SK-N-SH (cell line): ENCODE data around the gene SYNDIG1L. TPM values are rescaled to one million over a fixed set of nuclear protein-coding genes. Genes with fewer than 3 reads are reported as not detected.

Experiments
- CTCF ChIA-PET: fragments of 300-600, 350-600 bp; formaldehyde crosslinking; extraction: SDS; loops from one replicate; lab custom pipeline; 2021; lab: Yijun Ruan, JAX
- POLR2A ChIA-PET: fragments of 350-600 bp; sonication (Branson Sonifier 250); formaldehyde crosslinking; extraction: SDS; loops from one replicate; lab custom pipeline; 2020; ENCODE audit warnings: antibody characterized with exemption, inconsistent platforms; lab: Yijun Ruan, JAX
- DNase-seq: peaks from one replicate; pipeline ENCODE4 v3.0.0; 2012
- H2AFZ ChIP-seq: fragments of 200-600 bp; sonication (generic); 2 replicates; pipeline ENCODE4 v1.8.1; 2016; ENCODE audit warnings: antibody characterized with exemption, mild to moderate bottlenecking, low read depth
- H3F3A ChIP-seq: fragments of 200-600 bp; sonication (generic); replicated peaks from 2 replicates; pipeline ENCODE3; 2016; ENCODE audit warnings: antibody characterized with exemption, mild to moderate bottlenecking; ENCODE audit not compliant: insufficient read depth
- H3K27ac ChIP-seq, 2 experiments: fragments of 200-500 bp in 1 of 2; fragments of 200-600 bp in 1 of 2; sonication (Bioruptor generic) in 1 of 2; sonication (generic), shearing (Covaris generic) in 1 of 2; 2 replicates each; pipeline versions ENCODE4 v1.5.1 to v1.6.1; 2014 to 2016; ENCODE audit warnings: low read depth in 2 of 2, inconsistent platforms in 1 of 2, low read length in 1 of 2, mild to moderate bottlenecking in 1 of 2, mixed read lengths in 1 of 2
- H3K27me3 ChIP-seq: fragments of 200-600 bp; sonication (generic), shearing (Covaris generic); 2 replicates; pipeline ENCODE4 v1.6.1; 2016; ENCODE audit warnings: mixed run types; ENCODE audit not compliant: insufficient read depth
- H3K36me3 ChIP-seq, 2 experiments: fragments of 200-500 bp in 1 of 2; fragments of 200-600 bp in 1 of 2; sonication (Bioruptor generic) in 1 of 2; sonication (generic) in 1 of 2; replicated peaks in 1 of 2; 2 replicates each; pipeline versions ENCODE3 to v1.5.1; 2014 to 2016; ENCODE audit warnings: low read length in 1 of 2, mild to moderate bottlenecking in 1 of 2; ENCODE audit not compliant: insufficient read depth in 2 of 2, control insufficient read depth in 1 of 2
- H3K4me1 ChIP-seq, 2 experiments: fragments of 200-500 bp in 1 of 2; fragments of 200-600 bp in 1 of 2; sonication (Bioruptor generic) in 1 of 2; sonication (generic), shearing (Covaris generic) in 1 of 2; 2 replicates each; pipeline versions ENCODE4 v1.5.1 to v1.6.1; 2014 to 2016; ENCODE audit warnings: low read depth in 1 of 2, low read length in 1 of 2, mixed run types in 1 of 2; ENCODE audit not compliant: insufficient read depth in 2 of 2, control insufficient read depth in 1 of 2
- H3K4me2 ChIP-seq: fragments of 200-600 bp; sonication (generic), shearing (Covaris generic); 2 replicates; pipeline ENCODE4 v1.6.1; 2017; ENCODE audit warnings: mixed run types
- H3K4me3 ChIP-seq, 2 experiments: fragments of 200-500 bp in 1 of 2; fragments of 200-600 bp in 1 of 2; sonication (Bioruptor generic) in 1 of 2; sonication (generic), shearing (Covaris generic) in 1 of 2; 2 replicates each; pipeline versions ENCODE4 v1.5.1 to v1.8.1; 2014 to 2016; ENCODE audit warnings: low read depth in 2 of 2, inconsistent platforms in 1 of 2, low read length in 1 of 2, mild to moderate bottlenecking in 1 of 2, mixed read lengths in 1 of 2, moderate library complexity in 1 of 2
- H3K79me2 ChIP-seq: fragments of 200-600 bp; sonication (generic); 2 replicates; pipeline ENCODE4 v1.8.1; 2017; ENCODE audit warnings: mild to moderate bottlenecking; ENCODE audit not compliant: insufficient read depth
- H3K9ac ChIP-seq: fragments of 200-600 bp; sonication (generic); 2 replicates; pipeline ENCODE4 v1.6.1; 2017; ENCODE audit warnings: mixed run types
- H3K9me2 ChIP-seq: fragments of 200-600 bp; sonication (generic); 2 replicates; pipeline ENCODE4 v1.6.1; 2017; ENCODE audit warnings: mixed run types
- H3K9me3 ChIP-seq: fragments of 200-600 bp; sonication (generic); 2 replicates; pipeline ENCODE4 v1.6.1; 2017; ENCODE audit warnings: mixed run types, mild to moderate bottlenecking, moderate library complexity
- H4K20me1 ChIP-seq: fragments of 200-600 bp; sonication (generic); 2 replicates; pipeline ENCODE4 v1.6.1; 2017; ENCODE audit warnings: mild to moderate bottlenecking, mixed run types; ENCODE audit not compliant: insufficient read depth
- ELF1 ChIP-seq: IDR thresholded peaks from 2 replicates; pipeline ENCODE4 v1.4.0; 2012
- EP300 ChIP-seq, 2 experiments: IDR thresholded peaks; 2 replicates each; pipeline versions ENCODE4 v1.4.0 to v1.6.1; 2012; ENCODE audit warnings: borderline replicate concordance in 1 of 2, low read depth in 1 of 2, low read length in 1 of 2
- FOSL2 ChIP-seq: IDR thresholded peaks from 2 replicates; pipeline ENCODE4 v1.4.0; 2012; ENCODE audit warnings: low read depth, mild to moderate bottlenecking, moderate library complexity, borderline replicate concordance
- FOXJ3 ChIP-seq: sonication (generic); formaldehyde crosslinking; IDR thresholded peaks from 2 replicates; pipeline ENCODE4 v1.5.1; 2020; ENCODE audit warnings: mild to moderate bottlenecking, missing genetic modification reagents
- FOXM1 ChIP-seq: IDR thresholded peaks from 2 replicates; pipeline ENCODE4 v1.4.0; 2012; ENCODE audit warnings: low read depth, mild to moderate bottlenecking
- JUND ChIP-seq: IDR thresholded peaks from 2 replicates; pipeline ENCODE4 v1.4.0; 2012
- MXI1 ChIP-seq: IDR thresholded peaks from 2 replicates; pipeline ENCODE4 v1.6.1; 2012; ENCODE audit warnings: mild to moderate bottlenecking, low read depth, low read length, improper control_type of control experiment
- NFIC ChIP-seq: IDR thresholded peaks from 2 replicates; pipeline ENCODE4 v1.4.0; 2012; ENCODE audit warnings: borderline replicate concordance
- POLR2AphosphoS5 ChIP-seq: IDR thresholded peaks from 2 replicates; pipeline ENCODE4 v1.6.1; 2012; ENCODE audit warnings: low read depth, low read length
- RAD21 ChIP-seq: IDR thresholded peaks from 2 replicates; pipeline ENCODE4 v1.6.1; 2012; ENCODE audit warnings: mild to moderate bottlenecking, low read length
- TAF1 ChIP-seq: IDR thresholded peaks from 2 replicates; pipeline ENCODE4 v1.6.1; 2012; ENCODE audit warnings: low read depth, mild to moderate bottlenecking, low read length, moderate library complexity, borderline replicate concordance
- YY1 ChIP-seq: IDR thresholded peaks from 2 replicates; pipeline ENCODE4 v1.4.0; 2012; ENCODE audit warnings: low read depth, mild to moderate bottlenecking
- WGBS: methylation state at CpG from one replicate; pipeline ENCODE4 v1.1.6; 2017; ENCODE audit warnings: low lambda C conversion rate; 5-methylcytosine and 5-hydroxymethylcytosine counted together
- polyA plus RNA-seq, 3 experiments: library from polyadenylated mRNA; depleted of rRNA; stranded (reverse); fragments of >200 nt; gene quantifications; 2 replicates each; pipeline ENCODE4 v1.2.3, GENCODE V29; 2012
- TF ChIP-seq, protein P1 (sequence below): IDR thresholded peaks from 2 replicates; pipeline ENCODE4 v1.4.0; 2012; ENCODE audit warnings: low read depth, borderline replicate concordance
- TF ChIP-seq, protein P2 (sequence below): IDR thresholded peaks from 2 replicates; pipeline ENCODE4; 2012
- TF ChIP-seq, protein P3 (sequence below): IDR thresholded peaks from 2 replicates; pipeline ENCODE4 v1.6.1; 2012; ENCODE audit warnings: mild to moderate bottlenecking, low read depth, low read length, moderate library complexity

SYNDIG1L gene
- polyA plus RNA-seq (2012; rRNA removed) = not detected in 2 replicates
- polyA plus RNA-seq (2012; cell fraction: cytosol; rRNA removed) = not detected in 2 replicates
- not detected in 2 replicates for polyA plus RNA-seq (2012; cell fraction: nucleus; rRNA removed)

DNA sequence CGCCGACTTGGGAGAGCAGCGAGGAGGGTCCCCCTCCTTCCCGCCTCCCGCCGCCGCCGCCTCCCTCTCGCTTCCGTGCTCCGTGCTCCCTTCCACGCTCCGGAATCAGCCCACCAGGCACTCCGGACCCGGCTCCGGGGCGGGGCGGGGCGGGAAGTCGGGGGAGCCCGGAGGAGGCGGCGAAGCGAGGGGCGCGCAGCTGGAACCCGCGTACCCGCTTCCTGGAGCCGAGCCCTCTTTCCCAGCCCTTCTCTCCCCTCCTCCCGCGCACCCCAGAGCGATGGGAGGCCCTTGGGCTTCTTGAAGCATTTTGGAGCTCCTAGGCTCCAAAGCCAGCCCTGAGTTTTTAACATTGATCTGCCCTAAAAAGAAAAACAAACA is at the start of gene SYNDIG1L:
SYNDIG1L (minus strand) TSS at position 9 of the 381 bp plus-strand sequence. CDS start 16,466 bp downstream, outside the sequence.
- CTCF ChIA-PET = interaction anchor here (1.1 to 1.6 kb wide), 4 partner anchors 11 to 183 kb away, joined by 3 to 5 read pairs (median 4); no protein-coding TSS in a partner anchor
- no peaks in the 10 kb centered on the region for H3F3A ChIP-seq
- H3K4me1 ChIP-seq = no peaks in the 10 kb centered on the region; a peak in 1 of 4 replicates
- 15% methylated on average over 22 of the region's 33 CpGs for WGBS
- no peak within 1 kb of the TSS; the same call in 1 of the 2 replicates for H3K4me2 ChIP-seq
- peaks cover 6% of the 10 kb centered on the region for H3K27me3 ChIP-seq
- POLR2A ChIA-PET = interaction anchor here (0.7 kb wide), 1 partner anchor 67 kb away, joined by 3 read pairs; the partner anchor contains the start of genes ISCA2 and NPC2
- peak within 1 kb of the TSS in 1 of 2 experiments; percentile 31; a peak in 1 of 4 replicates for H3K4me3 ChIP-seq
- no peak within 1 kb of the TSS for H3K9ac ChIP-seq
- no peaks in the 10 kb centered on the region for H3K9me3 ChIP-seq
- H2AFZ ChIP-seq = no peak within 1 kb of the TSS
- no peak for DNase-seq
- no peak within 1 kb of the TSS for H3K27ac ChIP-seq
- no peaks in the 10 kb centered on the region for H4K20me1 ChIP-seq
- H3K36me3 ChIP-seq = no peaks in the 10 kb centered on the region
- H3K79me2 ChIP-seq = no peaks in the 10 kb centered on the region
- TF ChIP-seq ELF1 (no peak), YY1 (no peak), RAD21 (no peak), FOXJ3 (CRISPR knock-in tag) (no peak), TAF1 (no peak), JUND (no peak), MXI1 (no peak)
- TF ChIP-seq, protein P1, sequence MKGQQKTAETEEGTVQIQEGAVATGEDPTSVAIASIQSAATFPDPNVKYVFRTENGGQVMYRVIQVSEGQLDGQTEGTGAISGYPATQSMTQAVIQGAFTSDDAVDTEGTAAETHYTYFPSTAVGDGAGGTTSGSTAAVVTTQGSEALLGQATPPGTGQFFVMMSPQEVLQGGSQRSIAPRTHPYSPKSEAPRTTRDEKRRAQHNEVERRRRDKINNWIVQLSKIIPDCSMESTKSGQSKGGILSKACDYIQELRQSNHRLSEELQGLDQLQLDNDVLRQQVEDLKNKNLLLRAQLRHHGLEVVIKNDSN = no peak
- H3K9me2 ChIP-seq = no peaks in the 10 kb centered on the region

DNA sequence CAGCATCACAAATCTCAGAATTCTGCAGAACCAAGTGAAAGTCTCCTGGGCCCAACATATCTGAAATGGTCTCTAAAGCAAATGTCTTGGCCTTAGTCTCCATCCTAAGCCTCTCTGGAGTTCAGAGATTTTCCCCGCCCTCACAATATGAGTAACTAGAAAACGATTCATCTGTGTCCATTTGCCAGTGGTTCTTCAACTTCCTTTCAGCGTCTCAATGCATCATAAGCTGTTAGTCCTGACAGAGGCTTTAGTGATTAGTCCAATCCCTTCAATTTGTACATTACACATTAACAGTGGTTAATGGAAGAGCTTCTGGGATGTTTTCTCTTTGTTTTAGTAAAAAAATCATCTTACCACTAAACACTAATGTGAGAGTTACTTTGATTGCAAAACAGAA is 49.7 kb upstream of the SYNDIG1L start:
- no peaks in the 10 kb centered on the region for H4K20me1 ChIP-seq
- no peak for TF ChIP-seq POLR2AphosphoS5
- TF ChIP-seq FOXM1 = no peak
- TF ChIP-seq, protein P2, sequence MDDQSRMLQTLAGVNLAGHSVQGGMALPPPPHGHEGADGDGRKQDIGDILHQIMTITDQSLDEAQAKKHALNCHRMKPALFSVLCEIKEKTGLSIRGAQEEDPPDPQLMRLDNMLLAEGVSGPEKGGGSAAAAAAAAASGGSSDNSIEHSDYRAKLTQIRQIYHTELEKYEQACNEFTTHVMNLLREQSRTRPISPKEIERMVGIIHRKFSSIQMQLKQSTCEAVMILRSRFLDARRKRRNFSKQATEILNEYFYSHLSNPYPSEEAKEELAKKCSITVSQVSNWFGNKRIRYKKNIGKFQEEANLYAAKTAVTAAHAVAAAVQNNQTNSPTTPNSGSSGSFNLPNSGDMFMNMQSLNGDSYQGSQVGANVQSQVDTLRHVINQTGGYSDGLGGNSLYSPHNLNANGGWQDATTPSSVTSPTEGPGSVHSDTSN = peak; percentile 68
- peak; percentile 40; the same call in 1 of the 2 replicates for TF ChIP-seq JUND
- TF ChIP-seq EP300 (IDR thresholded peaks at IDR 0.05; ENCODE audit: borderline replicate concordance in 1 of 2, low read depth in 1 of 2, low read length in 1 of 2) = no peak
- TF ChIP-seq NFIC = no peak
- TF ChIP-seq FOSL2 = peak; percentile 33
- TF ChIP-seq, protein P3, sequence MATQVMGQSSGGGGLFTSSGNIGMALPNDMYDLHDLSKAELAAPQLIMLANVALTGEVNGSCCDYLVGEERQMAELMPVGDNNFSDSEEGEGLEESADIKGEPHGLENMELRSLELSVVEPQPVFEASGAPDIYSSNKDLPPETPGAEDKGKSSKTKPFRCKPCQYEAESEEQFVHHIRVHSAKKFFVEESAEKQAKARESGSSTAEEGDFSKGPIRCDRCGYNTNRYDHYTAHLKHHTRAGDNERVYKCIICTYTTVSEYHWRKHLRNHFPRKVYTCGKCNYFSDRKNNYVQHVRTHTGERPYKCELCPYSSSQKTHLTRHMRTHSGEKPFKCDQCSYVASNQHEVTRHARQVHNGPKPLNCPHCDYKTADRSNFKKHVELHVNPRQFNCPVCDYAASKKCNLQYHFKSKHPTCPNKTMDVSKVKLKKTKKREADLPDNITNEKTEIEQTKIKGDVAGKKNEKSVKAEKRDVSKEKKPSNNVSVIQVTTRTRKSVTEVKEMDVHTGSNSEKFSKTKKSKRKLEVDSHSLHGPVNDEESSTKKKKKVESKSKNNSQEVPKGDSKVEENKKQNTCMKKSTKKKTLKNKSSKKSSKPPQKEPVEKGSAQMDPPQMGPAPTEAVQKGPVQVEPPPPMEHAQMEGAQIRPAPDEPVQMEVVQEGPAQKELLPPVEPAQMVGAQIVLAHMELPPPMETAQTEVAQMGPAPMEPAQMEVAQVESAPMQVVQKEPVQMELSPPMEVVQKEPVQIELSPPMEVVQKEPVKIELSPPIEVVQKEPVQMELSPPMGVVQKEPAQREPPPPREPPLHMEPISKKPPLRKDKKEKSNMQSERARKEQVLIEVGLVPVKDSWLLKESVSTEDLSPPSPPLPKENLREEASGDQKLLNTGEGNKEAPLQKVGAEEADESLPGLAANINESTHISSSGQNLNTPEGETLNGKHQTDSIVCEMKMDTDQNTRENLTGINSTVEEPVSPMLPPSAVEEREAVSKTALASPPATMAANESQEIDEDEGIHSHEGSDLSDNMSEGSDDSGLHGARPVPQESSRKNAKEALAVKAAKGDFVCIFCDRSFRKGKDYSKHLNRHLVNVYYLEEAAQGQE = no peak
- peaks cover 5 to 29% of the 10 kb centered on the region in 2 experiments for H3K36me3 ChIP-seq
- no peak overlapping the region for H3K4me2 ChIP-seq
- H3F3A ChIP-seq = peaks cover 6% of the 10 kb centered on the region
- ChIA-PET CTCF (interaction anchor here (0.9 to 10.1 kb wide), 4 partner anchors 18 to 144 kb away, joined by 3 to 249 read pairs (median 4); partner anchors contain the start of gene LTBP2), POLR2A (no interaction called here)
- H3K9ac ChIP-seq = peak overlapping the region; percentile 22; the same call in 1 of the 2 replicates
- WGBS = 34% methylated on average over 3 of the region's 3 CpGs
- peak overlapping the region; percentile 80 for H2AFZ ChIP-seq
- no peak overlapping the region for H3K4me3 ChIP-seq
- no peaks in the 10 kb centered on the region for H3K9me3 ChIP-seq
- H3K27me3 ChIP-seq = no peaks in the 10 kb centered on the region
- no peaks in the 10 kb centered on the region for H3K9me2 ChIP-seq
- DNase-seq = no peak
- H3K4me1 ChIP-seq = peaks cover 0 to 4% of the 10 kb centered on the region in 2 experiments; a peak in 1 of 4 replicates
- H3K27ac ChIP-seq = peak overlapping the region in 1 of 2 experiments; percentile 48; a peak in 2 of 4 replicates
- no peaks in the 10 kb centered on the region for H3K79me2 ChIP-seq
